TTC549 (cell line): ENCODE results near the gene ACTRT3.
A peak's percentile ranks its signal among the peaks of the same experiment; 100 is the strongest.
"Not testable (repeated sequence)": the region's sequence is repeated elsewhere in the genome, so short reads cannot be mapped to it uniquely, and the experiment has no call there.

Experiments
- FAIRE-seq: peaks from 2 replicates; lab custom pipeline; 2012; peaks lifted over from hg19 to GRCh38; lab: Jason Lieb, UNC

ACTRT3 gene

GRCh38 chr3:169772897-169773816, 3.8 kb upstream of the ACTRT3 start, which contains the start of gene MYNN:
MYNN (plus strand) TSS chr3:169773396; CDS start chr3:169774296, 900 bp downstream.
- no peak for FAIRE-seq

GRCh38 chr3:169772305-169772896, 3.0 kb upstream of the ACTRT3 start:
- no peak for FAIRE-seq

- FAIRE-seq = peak; percentile 45
Measured at GRCh38 chr3:169771497-169772304, 2.3 kb upstream of the ACTRT3 start.

- FAIRE-seq = peak; percentile 58
Measured at GRCh38 chr3:169764882-169765612, 4.3 kb downstream of the ACTRT3 start, which contains the start of gene TERC. TERC (minus strand) TSS chr3:169765060.

GRCh38 chr3:169764312-169764881, 5.0 kb downstream of the ACTRT3 start:
- FAIRE-seq = no peak

- no peak for FAIRE-seq
Measured at GRCh38 chr3:169760479-169760878, 8.9 kb downstream of the ACTRT3 start.

GRCh38 chr3:169759256-169759655, 10.1 kb downstream of the ACTRT3 start:
- FAIRE-seq = no peak

GRCh38 chr3:169758359-169758994, 10.9 kb downstream of the ACTRT3 start:
- no peak for FAIRE-seq

GRCh38 chr3:169755488-169755887, 13.9 kb downstream of the ACTRT3 start:
- FAIRE-seq = no peak

GRCh38 chr3:169754711-169755110, 14.7 kb downstream of the ACTRT3 start:
- no peak for FAIRE-seq

- FAIRE-seq = no peak
Measured at GRCh38 chr3:169751875-169752274, 17.5 kb downstream of the ACTRT3 start.

- FAIRE-seq = no peak
Measured at GRCh38 chr3:169750665-169751064, 18.7 kb downstream of the ACTRT3 start.

GRCh38 chr3:169748670-169749069, 20.7 kb downstream of the ACTRT3 start:
- no peak for FAIRE-seq

GRCh38 chr3:169746924-169747323, 22.4 kb downstream of the ACTRT3 start:
- no peak for FAIRE-seq

GRCh38 chr3:169744366-169745054, 24.9 kb downstream of the ACTRT3 start:
- peak; percentile 50 for FAIRE-seq

- FAIRE-seq = no peak
Measured at GRCh38 chr3:169739067-169739466, 30.3 kb downstream of the ACTRT3 start.

- not testable (repeated sequence) for FAIRE-seq
Measured at GRCh38 chr3:169731857-169732256, 37.5 kb downstream of the ACTRT3 start.

GRCh38 chr3:169722724-169723123, 46.6 kb downstream of the ACTRT3 start:
- FAIRE-seq = no peak

- FAIRE-seq = not testable (repeated sequence)
Measured at GRCh38 chr3:169718415-169718814, 50.9 kb downstream of the ACTRT3 start.
